Femur (tissue), 1 donor: Measurements from ENCODE around the gene DPP10.
"Not testable (repeated sequence)": the region's sequence is repeated elsewhere in the genome, so short reads cannot be mapped to it uniquely, and the experiment has no call there.

Experiments used
- DNase-seq: peaks from one replicate; pipeline ENCODE4 v3.0.0-alpha.2; 2017

The DPP10 gene

DNA sequence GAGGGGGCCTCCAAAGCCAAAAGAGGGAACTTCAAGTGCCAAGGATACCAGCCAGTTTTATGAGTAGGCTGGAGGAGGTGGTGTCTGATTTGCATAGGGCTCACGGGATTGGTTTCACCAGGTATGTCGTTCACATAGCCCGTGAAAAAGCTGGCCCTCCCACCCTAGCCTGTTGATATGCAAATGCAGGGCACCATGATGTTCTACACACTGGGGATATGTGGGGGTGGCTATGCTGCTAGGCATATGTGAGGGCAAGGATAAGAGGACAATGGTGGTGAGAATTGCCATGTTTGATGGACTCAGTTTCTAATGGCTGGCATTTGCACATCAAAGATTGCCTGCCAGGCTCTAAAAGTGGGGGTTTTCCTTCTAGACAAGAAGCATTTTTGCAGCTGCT lies 378.6 kb downstream of the DPP10 start:
- DNase-seq = no peak

- no peak for DNase-seq
Observed at GRCh38 chr2:114843963-114844362, 401.5 kb downstream of the DPP10 start.

GRCh38 chr2:114857196-114857595 lies 414.8 kb downstream of the DPP10 start:
- no peak for DNase-seq

DNA sequence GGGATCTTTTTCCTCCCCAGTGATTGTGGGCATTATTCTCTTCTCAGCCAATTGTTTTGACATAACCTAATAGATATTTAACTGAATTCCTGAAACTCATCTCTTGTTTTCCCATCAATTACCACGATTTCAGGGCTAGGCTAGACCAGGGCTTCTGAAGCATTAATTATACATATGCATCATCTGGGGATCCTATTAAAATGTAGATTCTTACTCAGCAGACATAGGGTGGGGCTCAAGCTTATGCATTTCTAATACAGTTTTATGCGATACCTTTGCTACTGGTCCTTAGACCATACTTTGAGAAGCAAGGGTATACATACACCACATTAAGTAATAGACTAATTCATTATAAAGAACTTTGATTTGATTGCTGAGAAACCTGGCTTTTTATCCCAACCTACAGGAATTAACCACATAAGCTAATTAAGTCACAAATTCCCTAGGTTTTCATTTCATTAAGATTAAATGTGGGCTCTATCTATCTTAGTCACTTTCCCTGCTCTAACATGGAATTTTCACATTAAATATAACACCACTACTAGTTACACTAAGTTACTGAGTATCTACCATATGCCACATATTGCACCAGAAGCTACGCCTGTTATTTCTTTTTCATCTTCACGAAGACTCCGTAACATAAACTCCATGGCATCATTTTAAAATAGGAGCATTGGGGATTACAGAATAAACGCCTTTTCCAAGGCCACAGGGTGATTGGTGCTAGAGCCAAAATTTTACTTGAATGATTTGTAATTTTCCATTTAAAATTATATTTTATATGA lies 417.5 kb downstream of the DPP10 start:
- DNase-seq = no peak

GRCh38 chr2:114862243-114862642 lies 419.8 kb downstream of the DPP10 start:
- DNase-seq = no peak

- DNase-seq = no peak
Observed at GRCh38 chr2:114864901-114865300, 422.5 kb downstream of the DPP10 start.

DNA sequence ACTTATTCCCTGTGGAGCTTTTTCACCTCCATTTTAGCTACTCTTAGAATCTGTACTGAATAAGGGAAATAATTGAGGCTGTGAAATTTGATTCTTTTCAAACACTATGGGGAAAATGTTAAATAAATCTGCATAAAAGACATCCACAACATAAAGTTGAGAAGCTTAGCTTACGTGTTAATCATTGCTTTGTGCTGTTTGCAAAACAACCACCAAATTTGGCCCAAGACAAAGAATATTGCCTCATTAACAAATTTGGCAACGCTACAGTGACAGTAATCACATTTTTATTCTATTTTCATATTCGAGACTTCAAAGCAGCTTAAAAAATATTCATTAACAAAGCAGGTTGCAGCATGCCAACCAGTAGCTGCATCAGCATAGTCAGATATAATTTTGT lies 437.6 kb downstream of the DPP10 start:
- DNase-seq = no peak

DNA sequence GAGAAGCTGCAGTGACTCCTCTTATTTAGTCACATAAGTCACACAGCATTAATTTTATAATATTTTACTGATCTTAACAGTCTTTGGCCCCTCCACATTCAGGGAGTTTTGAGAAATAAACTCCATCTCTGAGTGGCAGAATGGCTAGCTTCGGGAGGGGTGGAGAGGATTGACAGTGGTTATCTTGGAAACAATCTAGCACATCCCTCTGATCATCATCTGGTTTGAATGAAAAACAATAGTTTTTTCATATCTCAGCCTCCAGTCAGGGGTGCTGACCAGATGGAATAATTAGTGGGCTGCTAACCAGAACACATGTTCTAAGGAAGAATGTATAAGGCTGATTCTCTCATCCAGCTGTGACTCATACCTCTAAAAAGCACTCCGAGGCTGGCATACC lies 477.5 kb downstream of the DPP10 start:
- no peak for DNase-seq

- no peak for DNase-seq
Observed at GRCh38 chr2:114922076-114922475, 479.6 kb downstream of the DPP10 start.

- DNase-seq = no peak
Observed at GRCh38 chr2:114925296-114926255, 483.1 kb downstream of the DPP10 start.

- DNase-seq = no peak
Observed at GRCh38 chr2:114926303-114926702, 483.9 kb downstream of the DPP10 start.

DNA sequence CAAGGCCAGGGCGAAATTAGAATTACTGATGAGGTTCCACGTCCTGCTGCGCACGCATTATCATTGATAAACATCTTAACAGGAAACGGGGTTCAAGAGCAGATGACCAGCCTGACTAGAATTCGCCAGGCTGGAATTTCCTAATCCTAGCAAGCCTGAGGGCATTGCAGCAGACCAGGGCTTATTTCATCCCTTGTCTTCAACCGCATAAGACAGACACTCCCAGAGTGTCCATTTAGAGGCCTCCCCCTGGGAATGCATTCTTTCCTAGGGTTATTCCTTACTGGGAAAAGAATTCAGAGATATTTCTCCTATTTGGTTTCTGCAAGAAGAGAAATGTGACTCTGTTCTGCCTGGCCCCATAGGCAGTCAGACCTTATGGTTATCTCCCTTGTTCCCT lies 486.8 kb downstream of the DPP10 start:
- no peak for DNase-seq

DNA sequence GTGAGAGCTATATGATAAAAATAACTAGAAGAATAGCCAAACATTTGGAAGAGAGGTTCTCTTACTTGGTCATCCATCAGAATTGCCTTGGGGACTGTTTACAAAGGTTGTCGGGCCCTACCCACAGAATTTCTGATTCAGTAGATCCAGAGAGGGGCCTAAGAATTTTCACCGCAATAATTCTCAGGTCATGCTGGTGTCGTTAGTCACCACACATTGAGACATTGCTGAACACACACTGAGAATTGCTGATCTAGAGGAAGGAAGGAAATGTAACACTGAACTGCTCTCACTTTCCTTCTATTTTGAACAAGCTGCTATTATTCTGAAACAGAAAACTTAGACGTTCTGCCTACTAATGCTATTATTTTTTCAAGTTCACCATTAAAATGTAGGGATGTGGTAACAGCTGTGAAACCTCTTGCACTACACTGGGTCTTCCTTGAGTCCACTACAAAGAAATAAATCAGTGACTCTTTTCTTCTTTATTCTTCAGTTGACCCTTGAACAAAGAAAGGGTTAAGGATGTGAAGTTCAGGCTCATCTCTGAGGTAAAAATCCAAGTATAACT lies 491.3 kb downstream of the DPP10 start:
- no peak for DNase-seq

- DNase-seq = no peak
Observed at GRCh38 chr2:114935031-114935430, 492.6 kb downstream of the DPP10 start.

DNA sequence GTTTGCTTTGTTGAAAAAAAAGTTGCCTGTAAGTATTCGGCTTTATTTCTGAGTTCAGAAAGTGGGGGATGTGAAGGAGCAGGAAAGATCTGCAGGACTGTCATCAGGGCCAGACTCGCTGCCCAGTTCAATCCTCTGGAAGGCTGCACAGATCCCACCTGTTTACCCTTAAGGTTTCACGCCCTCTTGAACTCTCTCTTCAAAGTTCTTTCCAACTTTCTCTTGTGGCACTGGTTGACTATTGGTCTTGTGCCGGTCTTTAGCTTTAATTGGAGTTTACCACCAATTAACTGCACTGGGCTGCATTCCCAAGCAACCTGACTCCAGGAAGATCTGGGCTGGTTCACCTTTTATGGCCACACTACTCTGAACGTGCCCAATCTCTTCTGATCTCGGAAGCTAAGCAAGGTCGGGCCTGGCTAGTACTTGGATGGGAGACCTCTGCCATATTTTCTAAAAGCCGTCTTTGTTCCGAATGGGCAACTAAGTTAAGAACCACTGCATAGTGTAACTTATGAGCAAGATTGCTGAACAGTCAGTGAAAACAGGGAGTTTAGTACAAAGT lies 495.0 kb downstream of the DPP10 start:
- DNase-seq = no peak

DNA sequence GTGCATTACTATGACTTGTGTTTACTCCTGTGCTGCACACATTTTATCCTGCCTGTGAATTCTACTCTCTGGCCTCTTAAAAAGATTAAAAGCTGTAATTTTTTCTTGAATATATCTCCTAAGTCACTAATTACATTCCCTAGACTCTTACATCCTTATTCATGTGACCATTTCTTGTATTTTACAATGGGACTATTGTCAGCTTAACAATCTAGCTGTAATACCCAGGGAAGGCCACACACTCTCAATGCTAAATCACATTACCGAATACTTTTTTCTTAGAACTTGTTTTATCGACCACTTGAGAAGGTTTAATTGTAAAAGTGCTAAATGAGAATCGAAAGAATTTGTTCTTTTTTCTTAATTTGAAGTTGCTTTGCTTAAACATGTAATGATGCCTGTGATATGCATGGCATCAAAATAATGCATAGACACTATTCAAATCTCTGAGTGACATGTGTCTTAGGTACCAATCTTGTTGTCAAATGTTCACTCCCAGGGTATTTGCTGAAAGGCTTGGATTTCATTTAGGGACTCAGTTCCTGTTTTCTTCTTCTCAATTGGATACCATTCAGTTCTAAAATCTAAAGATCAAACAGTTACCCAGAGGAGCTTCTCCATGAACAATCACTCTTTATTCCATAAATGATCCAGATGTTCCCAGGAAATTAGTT lies 498.5 kb downstream of the DPP10 start:
- DNase-seq = no peak

GRCh38 chr2:114949228-114949804 lies 506.9 kb downstream of the DPP10 start:
- no peak for DNase-seq

GRCh38 chr2:114960389-114960788 lies 517.9 kb downstream of the DPP10 start:
- no peak for DNase-seq

GRCh38 chr2:114962532-114962931 lies 520.1 kb downstream of the DPP10 start:
- no peak for DNase-seq

- no peak for DNase-seq
Observed at GRCh38 chr2:114968748-114969400, 526.4 kb downstream of the DPP10 start.

DNA sequence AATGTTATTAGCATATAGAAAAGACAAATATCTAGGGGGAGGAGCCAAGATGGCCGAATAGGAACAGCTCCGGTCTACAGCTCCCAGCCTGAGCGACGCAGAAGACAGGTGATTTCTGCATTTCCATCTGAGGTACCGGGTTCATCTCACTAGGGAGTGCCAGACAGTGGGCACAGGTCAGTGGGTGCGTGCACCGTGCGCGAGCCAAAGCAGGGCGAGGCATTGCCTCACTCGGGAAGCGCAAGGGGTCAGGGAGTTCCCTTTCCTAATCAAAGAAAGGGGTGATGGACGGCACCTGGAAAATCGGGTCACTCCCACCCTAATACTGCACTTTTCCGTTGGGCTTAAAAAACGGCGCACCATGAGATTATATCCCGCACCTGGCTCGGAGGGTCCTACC lies 561.9 kb downstream of the DPP10 start:
- not testable (repeated sequence) for DNase-seq

GRCh38 chr2:115011721-115012120 lies 569.3 kb downstream of the DPP10 start:
- no peak for DNase-seq
